GM12872 (cell line): ENCODE measurements around the gene NR3C1.

Experiments
- CTCF ChIP-seq: IDR thresholded peaks from 3 replicates; pipeline ENCODE4 v1.5.1; 2011; ENCODE audit warnings: low read depth, mild to moderate bottlenecking, low read length, moderate library complexity; ENCODE audit not compliant: insufficient read depth

The NR3C1 gene

GRCh38 chr5:143268388-143268787 is 135.1 kb downstream of the NR3C1 start:
- TF ChIP-seq CTCF, result no peak

GRCh38 chr5:143267186-143267585 is 136.3 kb downstream of the NR3C1 start:
- TF ChIP-seq CTCF, result no peak

GRCh38 chr5:143265995-143266394 is 137.5 kb downstream of the NR3C1 start:
- TF ChIP-seq CTCF, result no peak

- TF ChIP-seq CTCF, result no peak
Measured at GRCh38 chr5:143263272-143263810, 140.1 kb downstream of the NR3C1 start.

- TF ChIP-seq CTCF, result no peak
Measured at GRCh38 chr5:143262393-143263174, 140.9 kb downstream of the NR3C1 start.

- TF ChIP-seq CTCF, result no peak
Measured at GRCh38 chr5:143261748-143262392, 141.6 kb downstream of the NR3C1 start.

GRCh38 chr5:143259254-143259605 is 144.3 kb downstream of the NR3C1 start:
- no peak for TF ChIP-seq CTCF
